GM18526 (cell line): ENCODE data around the gene TTC1.

Experiments
- POLR2A ChIP-seq: IDR thresholded peaks from 3 replicates; pipeline ENCODE4 v1.6.1; 2011; ENCODE audit not compliant: insufficient read length; ENCODE audit errors: extremely low read depth

The TTC1 gene

DNA sequence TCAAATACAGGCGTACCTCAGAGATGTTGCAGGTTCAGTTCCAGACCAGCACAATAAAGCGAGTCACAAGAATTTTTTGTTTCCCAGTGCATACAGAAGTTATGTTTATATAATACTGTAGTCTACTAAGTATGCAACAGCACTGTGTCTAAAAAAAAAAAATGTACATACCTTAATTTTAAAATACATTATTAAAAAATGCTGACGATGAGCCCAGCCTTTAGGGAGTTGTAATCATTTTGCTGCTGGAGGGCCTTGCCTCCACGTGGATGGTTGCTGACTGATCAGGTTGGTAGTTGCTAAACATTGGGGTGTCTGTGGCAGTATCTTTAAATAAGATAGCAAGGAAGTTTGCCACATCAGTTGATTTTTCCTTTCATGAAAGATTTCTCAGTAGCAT, 48.3 kb downstream of the TTC1 start:
- TF ChIP-seq POLR2A, result no peak

DNA sequence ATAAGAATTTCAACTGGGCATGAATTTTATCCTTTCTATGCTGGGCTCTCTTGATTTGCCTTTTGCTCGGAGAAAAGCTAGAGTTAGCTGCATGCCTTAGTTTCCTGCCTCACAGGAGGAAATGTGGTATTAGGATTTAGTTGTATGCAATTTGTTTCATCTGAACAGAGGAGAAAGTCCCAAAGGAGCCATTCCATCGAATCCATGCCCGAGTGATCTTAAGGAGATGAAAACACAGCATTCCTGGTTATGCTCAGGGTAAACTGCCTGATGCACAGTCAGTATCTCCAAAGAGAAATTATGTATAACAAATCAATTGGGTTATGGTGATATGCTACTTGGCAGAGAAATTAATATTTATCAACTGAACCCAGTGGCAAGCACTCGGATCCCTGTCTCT, 51.1 kb downstream of the TTC1 start:
- TF ChIP-seq POLR2A, result no peak

DNA sequence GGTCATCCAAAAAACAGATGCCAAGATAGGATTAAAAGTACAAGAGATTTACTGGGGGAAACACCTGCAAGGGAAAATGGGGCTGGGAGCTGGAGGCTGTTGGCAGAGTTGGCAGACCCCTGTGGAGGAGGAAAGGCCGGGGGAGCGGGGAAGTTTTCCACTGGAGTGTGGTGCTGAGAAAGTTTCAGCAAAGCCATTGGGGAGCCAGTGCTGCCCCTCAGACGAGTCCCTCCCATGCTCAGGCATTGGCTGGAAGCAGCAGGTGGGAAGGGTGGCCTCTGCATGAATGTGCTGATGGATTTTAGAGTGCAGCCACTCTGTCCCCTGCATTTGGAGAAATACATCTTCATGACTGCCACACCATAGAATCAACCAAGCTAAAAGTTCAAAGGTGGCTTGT, 52.8 kb downstream of the TTC1 start:
- no peak for TF ChIP-seq POLR2A

DNA sequence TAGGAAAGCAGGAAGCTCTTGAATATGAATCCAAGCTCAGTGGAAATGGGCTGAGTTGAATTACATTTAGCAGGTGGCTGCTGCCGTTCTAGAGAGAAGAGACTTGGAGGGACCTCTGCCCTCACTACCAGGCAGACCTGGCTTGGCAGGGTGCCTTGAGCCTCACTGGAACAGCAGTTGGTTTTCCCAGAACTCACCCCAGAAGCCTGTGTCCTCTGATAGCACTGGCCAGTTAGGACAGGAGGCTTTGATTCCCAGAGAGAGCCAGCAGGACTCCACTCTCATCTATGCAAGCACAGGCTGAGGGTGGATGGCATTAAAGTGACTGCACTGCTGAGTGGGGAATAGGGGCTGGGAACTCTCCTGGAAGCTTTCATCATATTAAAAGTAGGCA, 55.5 kb downstream of the TTC1 start:
- TF ChIP-seq POLR2A, result no peak

DNA sequence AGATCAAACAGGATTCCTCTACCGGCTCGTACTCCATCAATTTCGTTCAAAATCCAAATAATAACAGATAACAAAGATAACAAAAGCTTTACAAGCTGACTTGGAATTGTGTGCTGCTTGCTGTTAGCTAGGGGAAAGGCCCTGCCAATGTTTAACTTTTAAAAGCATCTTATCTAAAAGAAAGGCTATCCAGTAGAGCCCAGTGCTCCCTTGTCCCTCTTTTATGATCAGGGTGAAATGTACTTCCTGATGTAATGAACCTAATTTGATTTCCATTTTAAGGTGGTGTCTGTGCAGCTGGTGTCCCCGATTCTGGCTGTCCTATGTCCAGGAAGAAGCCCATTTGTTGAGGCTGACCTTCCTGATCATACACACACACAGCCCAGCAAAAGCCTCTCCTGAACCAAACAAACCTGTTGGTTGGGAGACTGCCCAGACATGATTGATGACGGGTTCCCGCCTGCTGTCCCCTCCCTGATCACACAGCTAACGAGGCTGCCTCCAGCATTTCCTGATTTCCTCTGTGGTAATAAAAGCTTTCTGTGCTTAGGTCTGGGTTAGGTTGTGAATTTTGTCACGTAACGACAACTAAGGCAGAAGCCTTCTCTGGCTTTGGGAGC, 56.2 kb downstream of the TTC1 start:
- no peak for TF ChIP-seq POLR2A

DNA sequence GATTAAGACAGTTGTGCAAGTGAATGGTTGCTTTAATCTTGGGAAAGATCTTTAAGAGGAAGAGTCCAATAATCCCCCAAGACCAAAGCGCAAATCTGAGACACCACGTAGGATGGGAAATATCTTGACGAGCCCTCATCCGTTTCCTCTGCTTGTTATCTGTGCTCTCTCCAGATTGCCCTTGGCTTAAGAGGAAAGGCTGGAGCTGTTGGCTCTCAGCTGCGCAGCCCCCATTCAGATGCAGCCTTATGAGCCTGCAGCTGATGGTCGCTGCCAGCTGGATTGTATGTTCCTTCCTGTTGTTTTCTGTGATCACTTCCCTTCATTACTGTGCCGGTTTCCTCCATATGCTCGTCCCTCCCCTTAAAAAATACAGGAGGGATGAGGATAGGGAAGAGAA, 62.6 kb downstream of the TTC1 start:
- TF ChIP-seq POLR2A, result no peak

DNA sequence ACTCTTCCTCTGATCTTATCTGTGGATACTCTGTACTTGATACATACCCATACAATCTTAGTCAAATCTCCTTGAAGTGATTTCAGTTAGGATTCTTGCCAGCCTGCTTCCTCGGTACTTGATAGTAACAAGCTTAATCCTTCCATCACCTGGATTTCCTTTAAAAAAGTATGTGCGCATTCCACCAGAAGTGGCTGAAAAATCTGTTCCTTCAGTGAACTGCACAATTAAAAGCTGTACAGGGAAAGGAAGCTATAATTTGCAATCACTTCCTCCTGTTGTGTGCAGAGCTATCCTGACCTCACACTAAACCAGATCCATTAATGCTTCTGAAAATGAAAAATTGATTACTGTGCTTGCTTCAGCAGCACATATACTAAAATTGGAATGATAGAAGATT, 63.0 kb downstream of the TTC1 start:
- no peak for TF ChIP-seq POLR2A

DNA sequence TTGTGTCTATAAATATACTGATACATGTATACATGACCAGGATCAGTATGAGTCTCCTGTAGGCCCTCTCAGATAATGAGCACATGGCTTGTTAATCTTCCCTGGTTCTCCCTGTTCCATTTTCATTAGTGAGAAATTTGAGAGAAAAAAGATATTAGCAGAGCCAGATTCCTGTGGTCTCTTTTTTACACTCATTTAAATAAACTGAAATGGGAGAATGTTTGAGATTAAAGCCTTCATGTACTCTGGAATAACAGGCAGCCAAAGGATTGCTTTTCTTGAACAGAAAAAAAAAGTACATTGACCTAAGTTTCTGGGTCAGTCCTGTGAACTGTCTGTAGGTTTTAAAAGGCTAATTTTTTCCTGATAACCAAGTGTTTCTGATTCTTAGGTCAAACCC, 66.1 kb downstream of the TTC1 start:
- no peak for TF ChIP-seq POLR2A

DNA sequence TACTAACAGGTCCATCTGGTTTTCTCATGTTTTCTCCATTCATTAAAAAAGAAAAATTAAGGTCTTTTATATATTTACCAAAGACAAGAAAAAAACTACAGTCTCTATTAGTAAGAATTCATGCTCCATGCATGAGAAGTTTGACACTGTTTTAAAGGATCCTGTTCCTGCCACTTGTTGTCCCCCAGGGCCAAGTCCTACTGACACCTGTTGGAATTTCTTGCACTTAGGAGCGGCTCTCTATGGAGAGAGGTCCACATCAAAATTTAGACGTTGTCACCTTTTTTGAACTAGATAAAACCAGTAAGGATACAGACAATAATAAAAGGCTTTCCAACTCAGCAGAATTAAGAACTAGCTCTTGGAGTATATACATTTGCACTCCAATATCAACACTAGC, 68.1 kb downstream of the TTC1 start:
- no peak for TF ChIP-seq POLR2A

DNA sequence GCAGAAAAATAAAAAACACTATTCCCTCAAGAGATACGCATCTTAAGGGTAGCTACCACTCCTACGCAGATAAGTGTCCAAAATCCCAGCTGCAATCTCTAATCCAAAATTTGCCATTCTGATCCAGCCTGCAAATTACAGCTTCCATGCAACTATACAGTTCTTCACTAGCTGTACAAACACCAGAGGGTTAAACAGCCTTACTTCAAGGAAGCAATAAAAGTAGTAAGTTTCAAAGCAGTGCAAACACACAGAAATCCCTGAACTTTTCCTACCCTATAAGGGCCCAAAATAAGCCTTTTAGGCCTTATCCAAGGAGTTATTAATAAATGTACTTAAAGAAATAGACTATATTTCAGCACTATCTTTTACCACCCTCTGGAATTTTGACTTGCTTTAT, 70.8 kb downstream of the TTC1 start:
- TF ChIP-seq POLR2A, result no peak

DNA sequence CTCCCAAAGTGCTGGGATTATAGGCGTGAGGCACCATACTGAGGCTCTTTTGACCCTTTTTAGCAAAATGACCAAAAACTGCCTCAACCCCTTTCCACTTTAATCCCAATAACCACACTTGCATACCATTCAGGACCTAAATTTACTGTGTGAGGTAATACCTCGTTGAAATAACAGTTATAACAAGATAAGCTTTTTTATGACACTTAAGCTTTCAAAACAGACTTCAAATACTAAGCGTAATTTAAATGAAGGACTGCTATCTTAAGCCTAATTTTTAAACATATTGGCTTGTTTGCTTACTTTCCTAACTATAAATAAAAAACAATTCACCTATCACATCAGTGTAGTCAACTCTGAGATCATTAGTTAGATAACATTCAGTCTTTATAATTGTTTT, 72.6 kb downstream of the TTC1 start:
- no peak for TF ChIP-seq POLR2A

DNA sequence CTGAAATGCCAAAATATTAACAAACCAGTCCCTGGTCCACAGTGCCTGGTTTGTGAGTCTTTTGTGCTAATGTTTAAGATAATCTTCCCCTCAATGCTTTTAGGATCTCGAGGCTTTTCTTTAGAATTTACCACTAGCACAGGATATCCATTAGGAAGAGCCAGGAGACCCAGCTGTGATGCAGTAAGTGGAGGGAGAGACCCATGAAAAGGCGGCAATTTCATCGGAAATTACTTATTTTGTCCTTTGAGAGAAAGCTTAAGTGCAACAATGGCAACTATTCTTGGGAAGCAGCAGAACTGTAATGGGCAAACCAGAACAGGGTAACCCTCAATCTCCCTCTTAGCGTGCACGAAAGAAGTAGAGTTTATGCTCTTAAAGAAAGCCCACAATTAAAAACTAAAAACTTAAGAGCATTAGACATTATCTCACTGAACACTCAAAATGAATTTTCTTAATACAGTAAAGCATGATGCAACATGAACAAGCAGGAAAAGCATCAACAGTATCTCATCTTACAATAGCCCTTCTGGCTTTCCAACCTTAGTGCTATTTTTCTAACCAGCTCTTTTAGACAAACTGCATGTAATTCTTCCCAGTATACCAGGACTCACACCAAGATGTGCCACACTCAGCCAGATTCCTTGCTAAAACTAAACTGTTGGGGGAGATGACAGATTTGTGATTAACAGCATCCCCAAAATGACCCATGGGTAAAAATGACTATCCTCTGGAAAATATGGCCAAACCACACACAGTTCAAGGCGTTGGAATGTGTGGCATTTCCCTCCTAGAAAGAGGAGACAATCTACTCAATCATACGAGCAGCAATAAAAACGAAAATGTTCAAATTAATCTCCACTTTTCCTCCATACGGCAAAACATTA, 73.9 kb downstream of the TTC1 start:
- TF ChIP-seq POLR2A, result no peak

DNA sequence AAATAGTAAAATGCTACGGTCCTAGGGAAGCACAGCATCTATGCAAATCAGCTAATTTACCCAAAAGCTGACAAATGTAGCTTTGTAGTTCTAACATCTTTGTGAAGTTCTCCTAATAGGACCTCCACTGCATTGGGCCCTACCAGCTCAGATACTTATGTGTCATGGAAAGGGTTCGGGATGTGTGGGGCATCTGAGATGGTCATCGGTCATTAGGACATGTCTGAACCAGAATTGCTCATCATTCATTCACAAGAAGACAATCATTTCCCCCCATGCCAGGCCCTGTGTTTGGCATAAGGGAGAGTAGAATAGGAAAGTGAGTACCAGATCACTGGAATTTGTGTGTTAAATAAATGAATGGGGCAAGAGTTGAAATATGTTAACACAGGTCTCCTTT, 74.6 kb downstream of the TTC1 start:
- TF ChIP-seq POLR2A, result no peak

DNA sequence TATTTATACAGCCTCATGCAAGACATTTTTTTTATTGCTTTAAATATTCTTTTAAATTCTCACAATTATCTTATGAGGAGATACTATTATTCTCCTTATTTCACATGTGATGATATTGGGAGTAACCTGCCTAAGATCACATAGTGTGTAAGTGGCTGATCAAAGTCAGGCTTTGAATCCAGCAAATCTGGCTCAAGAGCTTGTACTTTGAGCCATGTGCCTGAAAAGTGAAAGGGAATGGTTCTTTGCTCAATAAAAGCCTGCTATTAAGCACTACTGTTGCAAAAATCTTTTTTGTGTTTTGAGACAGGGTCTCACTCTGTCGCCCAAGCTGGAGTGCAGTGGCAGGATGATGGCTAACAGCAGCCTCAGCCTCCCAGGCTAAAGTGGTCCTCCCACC, 75.2 kb downstream of the TTC1 start:
- no peak for TF ChIP-seq POLR2A

DNA sequence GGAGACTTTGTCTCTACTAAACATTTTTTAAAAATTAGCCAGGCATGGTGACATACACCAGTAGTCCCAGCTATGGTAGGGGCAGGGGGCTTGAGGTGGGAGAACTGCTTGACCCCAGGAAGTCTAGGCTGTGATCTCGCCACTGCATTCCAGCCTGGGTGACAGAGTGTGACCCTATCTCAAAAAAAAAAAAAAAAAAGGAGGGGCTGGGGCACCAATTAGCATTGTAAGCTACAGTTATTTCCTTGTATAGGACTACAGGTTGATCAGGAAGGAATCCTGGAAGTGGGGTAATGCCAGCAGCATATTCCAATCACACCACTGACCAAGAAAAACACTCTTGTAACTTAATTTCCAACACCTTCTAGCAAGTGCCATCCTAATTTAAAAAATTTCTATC, 78.3 kb downstream of the TTC1 start:
- TF ChIP-seq POLR2A, result no peak

DNA sequence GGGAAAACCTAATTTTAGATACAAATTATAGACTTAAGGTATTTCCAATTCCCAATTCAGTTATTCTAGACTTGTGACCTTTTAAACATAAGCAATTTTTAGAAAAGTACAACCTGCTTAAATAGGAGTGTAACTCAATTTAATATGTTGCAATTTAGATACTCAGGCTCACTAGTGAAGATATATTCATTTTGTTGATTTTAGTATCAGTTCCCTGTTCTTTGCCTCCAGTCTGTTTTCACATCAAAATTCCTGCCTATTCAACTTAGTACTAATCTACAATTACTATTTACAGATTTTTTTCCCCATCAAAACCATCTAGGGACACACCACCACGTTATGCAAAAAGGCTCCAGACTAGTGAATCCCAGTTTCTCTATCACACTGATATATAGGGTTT, 79.9 kb downstream of the TTC1 start:
- no peak for TF ChIP-seq POLR2A

DNA sequence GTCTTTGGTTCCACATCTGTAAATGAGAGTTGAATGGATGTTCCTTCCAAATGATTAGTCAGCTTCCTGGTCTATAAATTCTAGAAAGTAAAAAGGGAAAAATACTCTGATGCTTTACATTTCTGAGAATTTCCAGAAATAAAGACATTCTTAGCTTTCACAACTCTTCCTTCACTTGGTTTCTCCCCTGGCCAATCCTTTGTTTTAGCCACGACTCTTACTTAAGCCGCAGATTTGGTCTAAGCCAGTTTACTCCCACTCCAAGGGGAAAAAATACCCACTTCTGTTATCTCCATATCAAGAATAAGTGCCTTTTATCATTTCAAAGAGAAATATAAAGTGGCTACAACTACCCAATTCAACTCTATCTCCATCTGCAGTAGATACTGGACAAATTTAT, 80.6 kb downstream of the TTC1 start:
- TF ChIP-seq POLR2A, result no peak
